ENCODE data around the gene SBK2. TPM values are rescaled to one million over a fixed set of nuclear protein-coding genes. Genes with fewer than 3 reads are reported as not detected.
"Not testable (repeated sequence)": the region's sequence is repeated elsewhere in the genome, so short reads cannot be mapped to it uniquely, and the experiment has no call there.

The SBK2 gene, protein sequence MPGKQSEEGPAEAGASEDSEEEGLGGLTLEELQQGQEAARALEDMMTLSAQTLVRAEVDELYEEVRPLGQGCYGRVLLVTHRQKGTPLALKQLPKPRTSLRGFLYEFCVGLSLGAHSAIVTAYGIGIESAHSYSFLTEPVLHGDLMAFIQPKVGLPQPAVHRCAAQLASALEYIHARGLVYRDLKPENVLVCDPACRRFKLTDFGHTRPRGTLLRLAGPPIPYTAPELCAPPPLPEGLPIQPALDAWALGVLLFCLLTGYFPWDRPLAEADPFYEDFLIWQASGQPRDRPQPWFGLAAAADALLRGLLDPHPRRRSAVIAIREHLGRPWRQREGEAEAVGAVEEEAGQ
- total RNA-seq: 0.33 to 0.97 TPM (median 0.56 TPM) in 3 replicates

- no peaks in the 10 kb centered on the region for H3K36me3 Mint-ChIP-seq
- H3K27me3 Mint-ChIP-seq (ENCODE audit: low read depth): peaks cover 5% of the 10 kb centered on the region
- peaks cover 5% of the 10 kb centered on the region for H3K9me3 Mint-ChIP-seq
- DNase-seq (ENCODE audit: low spot score in 2 of 2, unreplicated experiment in 2 of 2): no peak
- peaks cover 5% of the 10 kb centered on the region for H3K4me1 Mint-ChIP-seq
- H3K27ac Mint-ChIP-seq: peak within 1 kb of the TSS; percentile 66
- no peak for TF ChIP-seq CTCF (IDR thresholded peaks at IDR 0.05; ENCODE audit: unreplicated experiment)
- H3K4me3 Mint-ChIP-seq: no peak within 1 kb of the TSS
Observed at GRCh38 chr19:55536951-55537740, at the start of gene SBK2. TSS of gene SBK2 (minus strand) at chr19:55537133. CDS start at chr19:55536294, 839 bp downstream.

- H3K4me1 Mint-ChIP-seq: peaks cover 36% of the 10 kb centered on the region
- no peaks in the 10 kb centered on the region for H3K27me3 Mint-ChIP-seq (ENCODE audit: low read depth)
- peak overlapping the region; percentile 98 for H3K27ac Mint-ChIP-seq
- H3K36me3 Mint-ChIP-seq: no peaks in the 10 kb centered on the region
- DNase-seq (ENCODE audit: low spot score in 2 of 2, unreplicated experiment in 2 of 2): peak; percentile 84 to 90
- TF ChIP-seq CTCF (IDR thresholded peaks at IDR 0.05; ENCODE audit: unreplicated experiment): no peak
- no peaks in the 10 kb centered on the region for H3K9me3 Mint-ChIP-seq
- peak overlapping the region; percentile 75 for H3K4me3 Mint-ChIP-seq
Observed at GRCh38 chr19:55585658-55586339, 48.9 kb upstream of the SBK2 start.

GRCh38 chr19:55584871-55585270 lies 47.9 kb upstream of the SBK2 start:
- H3K4me3 Mint-ChIP-seq: peak overlapping the region; percentile 75
- H3K9me3 Mint-ChIP-seq: no peaks in the 10 kb centered on the region
- H3K4me1 Mint-ChIP-seq: peaks cover 37% of the 10 kb centered on the region
- TF ChIP-seq CTCF (IDR thresholded peaks at IDR 0.05; ENCODE audit: unreplicated experiment): no peak
- H3K36me3 Mint-ChIP-seq: peaks cover under 1% of the 10 kb centered on the region
- H3K27ac Mint-ChIP-seq: peak overlapping the region; percentile 98
- no peaks in the 10 kb centered on the region for H3K27me3 Mint-ChIP-seq (ENCODE audit: low read depth)
- DNase-seq (ENCODE audit: low spot score in 2 of 2, unreplicated experiment in 2 of 2): no peak

GRCh38 chr19:55583897-55584296 lies 47.0 kb upstream of the SBK2 start:
- H3K4me1 Mint-ChIP-seq: peaks cover 42% of the 10 kb centered on the region
- DNase-seq (ENCODE audit: low spot score in 2 of 2, unreplicated experiment in 2 of 2); H3K9me3 Mint-ChIP-seq; H3K27ac Mint-ChIP-seq; H3K27me3 Mint-ChIP-seq (ENCODE audit: low read depth); H3K4me3 Mint-ChIP-seq; H3K36me3 Mint-ChIP-seq: not testable (repeated sequence)

- H3K36me3 Mint-ChIP-seq; H3K27me3 Mint-ChIP-seq (ENCODE audit: low read depth); H3K9me3 Mint-ChIP-seq; H3K4me3 Mint-ChIP-seq; DNase-seq (ENCODE audit: low spot score in 2 of 2, unreplicated experiment in 2 of 2): not testable (repeated sequence)
- H3K4me1 Mint-ChIP-seq: peaks cover 41% of the 10 kb centered on the region
- peak overlapping the region; percentile 89 for H3K27ac Mint-ChIP-seq
Observed at GRCh38 chr19:55582284-55582683, 45.4 kb upstream of the SBK2 start.

GRCh38 chr19:55581823-55582223 lies 44.9 kb upstream of the SBK2 start:
- H3K27ac Mint-ChIP-seq: peak overlapping the region; percentile 89
- TF ChIP-seq CTCF (IDR thresholded peaks at IDR 0.05; ENCODE audit: unreplicated experiment): no peak
- H3K27me3 Mint-ChIP-seq (ENCODE audit: low read depth): no peaks in the 10 kb centered on the region
- peak overlapping the region; percentile 90 for H3K4me3 Mint-ChIP-seq
- H3K36me3 Mint-ChIP-seq: peaks cover 13% of the 10 kb centered on the region
- peaks cover 40% of the 10 kb centered on the region for H3K4me1 Mint-ChIP-seq
- no peaks in the 10 kb centered on the region for H3K9me3 Mint-ChIP-seq
- no peak for DNase-seq (ENCODE audit: low spot score in 2 of 2, unreplicated experiment in 2 of 2)
